Pancreas (tissue), 10 donors: ENCODE data around the gene SH3BGR. TPM values are rescaled to one million over a fixed set of nuclear protein-coding genes. Genes with fewer than 3 reads are reported as not detected.
A peak's percentile ranks its signal among the peaks of the same experiment; 100 is the strongest.

Experiments used
- ATAC-seq, 4 donors: fragments of 200-7000 bp; cut with Tn5 transposase; one replicate each; pipeline versions ENCODE4 v1.8.0 to v1.9.1; 2020; ENCODE audit warnings: mild to moderate bottlenecking in 4 of 4, moderate library complexity in 4 of 4
- DNase-seq, 6 donors: peaks; one replicate each; pipeline ENCODE4 v3.0.0-alpha.2; 2020
- FAIRE-seq: peaks from 2 replicates; lab custom pipeline; 2012; peaks lifted over from hg19 to GRCh38; lab: Jason Lieb, UNC
- H3K27ac ChIP-seq, 4 donors: fragments of 200-600 bp; sonication (generic); 1 replicate in 3 of 4; 2 replicates in 1 of 4; pipeline versions ENCODE4 v1.5.0 to v1.8.0; 2020
- H3K27me3 ChIP-seq, 4 donors: fragments of 200-600 bp; one replicate each; pipeline ENCODE4 v1.8.0; 2021
- H3K36me3 ChIP-seq, 3 donors: fragments of 200-600 bp; sonication (generic) in 1 of 3; one replicate each; pipeline versions ENCODE4 v1.5.0 to v1.8.0; 2020 to 2021
- H3K4me1 ChIP-seq, 3 donors: fragments of 200-600 bp; one replicate each; pipeline ENCODE4 v1.8.0; 2021
- H3K4me3 ChIP-seq, 4 donors: fragments of 200-600 bp; sonication (generic) in 2 of 4; one replicate each; pipeline versions ENCODE4 v1.5.0 to v1.8.0; 2020 to 2021
- H3K9me3 ChIP-seq, 4 donors: fragments of 200-600 bp; one replicate each; pipeline ENCODE4 v1.8.0; 2021
- CTCF ChIP-seq, 4 donors: fragments of 200-600 bp; sonication (generic) in 3 of 4; IDR thresholded peaks; one replicate each; pipeline versions ENCODE4 v1.5.0 to v1.8.0; 2021; ENCODE audit warnings: antibody characterized with exemption in 4 of 4
- WGBS, 2 donors: extraction: QIAGEN DNeasy Blood & Tissue Kit; methylation state at CpG; one replicate each; pipeline ENCODE4 v1.1.7; 2013; 5-methylcytosine and 5-hydroxymethylcytosine counted together
- intact Hi-C, 3 donors: fragments of 100-400 bp; cut with DNase I; formaldehyde crosslinking; loops; one replicate each; pipeline versions ENCODE4 v1.11.1 to v1.14.2; 2022
- polyA plus RNA-seq, 2 donors: library from polyadenylated mRNA; stranded (reverse); fragments of 200-250 nt; gene quantifications; one replicate each; pipeline ENCODE4 v1.2.3, GENCODE V29; 2013
- total RNA-seq, 6 donors: library from RNA; stranded (reverse); fragmentation: NEBNext Ultra II Directional in 4 of 6; extraction: Animal tissue kit (Norgen Biotek cat#: 25700) in 4 of 6; gene quantifications; one replicate each; pipeline versions ENCODE4 v1.2.1 to v1.2.4, GENCODE V29; 2021 to 2023
- donor health status: healthy with polysubstance abuse.
- donor health status: DM: no; HTN: no; CAD: no; lungs with moderate emphysema.
- donor health status: DM: no; HTN: no; CAD: no.
- donor health status: control.
- donor health status: control.
- donor health status: Bipolar disorder and iron deficiency.
- donor health status: DM: yes; HTN: yes; CAD: no.
- donor health status: DM: no; HTN: no; CAD: no.
- donor health status: DM: no; HTN: no; CAD: no.
- donor health status: DM: yes; HTN: yes; CAD: no.

The SH3BGR gene
- total and polyA plus RNA-seq, 8 donors: 1.4 to 7.3 (median 4.0) TPM

DNA sequence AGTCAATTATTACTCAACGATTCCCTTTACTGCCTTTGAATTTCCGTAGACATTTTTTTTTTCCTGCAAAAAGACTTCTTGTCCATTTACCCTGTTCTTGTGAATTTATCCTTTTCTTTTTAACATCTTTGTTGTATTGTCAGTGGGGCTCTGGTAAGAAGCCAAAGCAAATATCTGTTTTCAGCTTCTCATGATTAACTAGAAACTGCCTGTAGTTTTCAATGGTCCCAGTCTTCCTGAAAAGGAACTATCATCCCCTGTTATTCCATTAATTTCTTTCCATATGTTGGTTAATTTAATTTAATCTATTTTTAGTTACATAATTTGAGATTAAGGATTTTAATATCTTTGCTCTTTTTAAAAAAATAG lies 28.0 kb downstream of the SH3BGR start:
- no peak overlapping the region for H3K27ac ChIP-seq
- FAIRE-seq: no peak
- H3K9me3 ChIP-seq: no peaks in the 10 kb centered on the region
- no peaks in the 10 kb centered on the region for H3K36me3 ChIP-seq
- H3K4me3 ChIP-seq: no peak overlapping the region
- no peak for TF ChIP-seq CTCF (IDR thresholded peaks at IDR 0.05)
- 67 to 68% methylated on average over 2 of the region's 2 CpGs for WGBS, 2 donors
- intact Hi-C loops: no loop called here
- ATAC-seq: no peak
- no peaks in the 10 kb centered on the region for H3K4me1 ChIP-seq
- DNase-seq: no peak
- no peaks in the 10 kb centered on the region for H3K27me3 ChIP-seq

GRCh38 chr21:39480271-39480670 lies 28.5 kb downstream of the SH3BGR start:
- no peaks in the 10 kb centered on the region for H3K9me3 ChIP-seq
- no peak for TF ChIP-seq CTCF (IDR thresholded peaks at IDR 0.05)
- no peak overlapping the region for H3K4me3 ChIP-seq
- H3K27ac ChIP-seq: no peak overlapping the region
- intact Hi-C loops: no loop called here
- ATAC-seq: no peak
- DNase-seq: no peak
- WGBS, 2 donors: 76 to 77% methylated on average over 4 of the region's 4 CpGs
- no peak for FAIRE-seq
- no peaks in the 10 kb centered on the region for H3K27me3 ChIP-seq
- no peaks in the 10 kb centered on the region for H3K36me3 ChIP-seq
- H3K4me1 ChIP-seq: no peaks in the 10 kb centered on the region

DNA sequence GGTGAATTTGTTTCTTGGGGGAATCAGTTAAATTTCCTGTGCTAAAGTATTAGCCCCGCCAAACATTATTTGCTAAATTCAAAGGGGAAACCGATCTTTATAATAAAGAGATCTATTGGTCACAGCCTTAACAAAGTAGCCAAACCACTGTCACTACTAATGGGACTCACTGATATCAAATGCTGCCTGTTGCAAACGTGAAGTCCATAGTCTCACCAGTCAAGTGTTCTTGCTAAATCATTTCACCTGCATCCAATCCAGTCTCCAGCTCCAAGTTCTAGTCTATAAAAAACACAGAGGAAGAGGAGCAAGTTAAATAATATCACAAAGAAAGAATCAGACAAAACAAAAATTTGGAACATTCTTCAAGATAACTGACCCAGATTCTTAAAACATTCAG lies 30.1 kb downstream of the SH3BGR start:
- Histone ChIP-seq H3K36me3 (no peaks in the 10 kb centered on the region), H3K4me1 (no peaks in the 10 kb centered on the region), H3K27me3 (no peaks in the 10 kb centered on the region), H3K27ac (no peak overlapping the region), H3K9me3 (no peaks in the 10 kb centered on the region), H3K4me3 (no peak overlapping the region)
- ATAC-seq (no peak), FAIRE-seq (no peak), DNase-seq (no peak)
- TF ChIP-seq CTCF (IDR thresholded peaks at IDR 0.05): no peak
- intact Hi-C loops: no loop called here
- WGBS, 2 donors: 83 to 87% methylated on average over 3 of the region's 3 CpGs

GRCh38 chr21:39483917-39484316 lies 32.1 kb downstream of the SH3BGR start:
- no peak overlapping the region for H3K4me3 ChIP-seq

More at GRCh38 chr21:39483917-39484316, 32.1 kb downstream of the SH3BGR start:
- ATAC-seq: peak in 1 of 4 donors; percentile 16
- Histone ChIP-seq H3K36me3 (no peaks in the 10 kb centered on the region), H3K27me3 (no peaks in the 10 kb centered on the region), H3K4me1 (no peaks in the 10 kb centered on the region), H3K9me3 (no peaks in the 10 kb centered on the region), H3K27ac (no peak overlapping the region)
- no peak for TF ChIP-seq CTCF (IDR thresholded peaks at IDR 0.05)
- intact Hi-C loops: no loop called here
- DNase-seq: no peak
- no peak for FAIRE-seq
- 61 to 70% methylated on average over 1 of the region's 1 CpG for WGBS, 2 donors
